Astrocyte of the spinal cord (primary cell): ENCODE results near the gene ATG9A.
A peak's percentile ranks its signal among the peaks of the same experiment; 100 is the strongest.
"Not testable (repeated sequence)": the region's sequence is repeated elsewhere in the genome, so short reads cannot be mapped to it uniquely, and the experiment has no call there.

Experiments
- DNase-seq: peaks from one replicate; pipeline ENCODE4 v3.0.0; 2011; ENCODE audit warnings: low read depth, low spot score
- H3K4me3 ChIP-seq: 2 replicates; pipeline ENCODE4 v1.5.1; 2011; ENCODE audit warnings: low read depth, mild to moderate bottlenecking, low read length, moderate library complexity
- in situ Hi-C: cut with HindIII; loops from 2 replicates; pipeline ENCODE4 v1.10.0; 2017; ENCODE audit warnings: low sequenced_read_pairs
- TF ChIP-seq, protein P1 (sequence below): IDR thresholded peaks from 2 replicates; pipeline ENCODE4 v1.5.1; 2012; ENCODE audit warnings: low read depth, mild to moderate bottlenecking, low read length, inconsistent platforms

ATG9A gene

DNA sequence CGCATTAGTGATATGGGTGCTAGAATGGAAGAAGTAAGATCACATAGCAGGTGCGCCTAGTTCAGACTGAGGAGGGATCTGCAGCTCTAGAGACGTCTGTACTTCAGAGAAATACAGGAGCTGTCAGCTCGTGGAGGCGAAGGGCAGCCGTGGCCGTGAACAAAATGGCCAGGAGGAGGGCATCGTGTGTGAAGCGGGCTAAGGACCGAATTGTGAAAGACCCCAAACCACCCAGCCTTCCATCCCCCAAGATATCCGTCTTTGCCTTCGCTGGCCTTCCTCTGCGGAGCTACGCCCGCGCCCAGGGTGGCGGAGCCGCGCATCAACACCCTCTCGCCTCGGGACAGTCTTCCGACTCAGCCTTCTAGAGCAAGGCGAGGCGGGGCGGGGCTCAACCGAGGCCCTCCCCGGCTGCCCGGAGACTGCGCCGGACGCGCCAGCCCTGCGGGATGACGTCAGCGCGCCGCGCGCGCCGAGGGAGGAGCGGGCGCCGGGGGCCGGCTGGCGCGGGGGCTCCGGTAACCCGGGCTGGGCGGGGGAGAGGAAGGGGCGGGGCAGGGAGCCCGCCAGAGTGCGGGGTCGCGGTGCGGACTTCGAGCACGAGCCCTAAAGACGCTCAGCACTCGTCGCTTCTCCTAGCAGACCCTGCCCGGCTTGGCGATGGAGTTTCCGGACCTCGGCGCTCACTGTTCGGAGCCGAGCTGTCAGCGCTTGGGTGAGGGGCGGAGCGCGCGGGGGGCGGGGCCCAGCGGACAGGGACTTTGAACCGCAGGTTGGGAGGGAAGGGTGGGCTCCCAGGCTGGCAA is 22.9 kb downstream of the ATG9A start, which contains the start of gene ZFAND2B:
Gene ZFAND2B, plus strand, starts transcription at position 455 of the 806 bp plus-strand sequence. Its CDS starts 206 bp downstream, at position 661.
- TF ChIP-seq, protein P1, sequence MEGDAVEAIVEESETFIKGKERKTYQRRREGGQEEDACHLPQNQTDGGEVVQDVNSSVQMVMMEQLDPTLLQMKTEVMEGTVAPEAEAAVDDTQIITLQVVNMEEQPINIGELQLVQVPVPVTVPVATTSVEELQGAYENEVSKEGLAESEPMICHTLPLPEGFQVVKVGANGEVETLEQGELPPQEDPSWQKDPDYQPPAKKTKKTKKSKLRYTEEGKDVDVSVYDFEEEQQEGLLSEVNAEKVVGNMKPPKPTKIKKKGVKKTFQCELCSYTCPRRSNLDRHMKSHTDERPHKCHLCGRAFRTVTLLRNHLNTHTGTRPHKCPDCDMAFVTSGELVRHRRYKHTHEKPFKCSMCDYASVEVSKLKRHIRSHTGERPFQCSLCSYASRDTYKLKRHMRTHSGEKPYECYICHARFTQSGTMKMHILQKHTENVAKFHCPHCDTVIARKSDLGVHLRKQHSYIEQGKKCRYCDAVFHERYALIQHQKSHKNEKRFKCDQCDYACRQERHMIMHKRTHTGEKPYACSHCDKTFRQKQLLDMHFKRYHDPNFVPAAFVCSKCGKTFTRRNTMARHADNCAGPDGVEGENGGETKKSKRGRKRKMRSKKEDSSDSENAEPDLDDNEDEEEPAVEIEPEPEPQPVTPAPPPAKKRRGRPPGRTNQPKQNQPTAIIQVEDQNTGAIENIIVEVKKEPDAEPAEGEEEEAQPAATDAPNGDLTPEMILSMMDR: no peak
- peak within 1 kb of the TSS; percentile 71 for H3K4me3 ChIP-seq
- DNase-seq: peak; percentile 94
- in situ Hi-C loops: no loop called here

DNA sequence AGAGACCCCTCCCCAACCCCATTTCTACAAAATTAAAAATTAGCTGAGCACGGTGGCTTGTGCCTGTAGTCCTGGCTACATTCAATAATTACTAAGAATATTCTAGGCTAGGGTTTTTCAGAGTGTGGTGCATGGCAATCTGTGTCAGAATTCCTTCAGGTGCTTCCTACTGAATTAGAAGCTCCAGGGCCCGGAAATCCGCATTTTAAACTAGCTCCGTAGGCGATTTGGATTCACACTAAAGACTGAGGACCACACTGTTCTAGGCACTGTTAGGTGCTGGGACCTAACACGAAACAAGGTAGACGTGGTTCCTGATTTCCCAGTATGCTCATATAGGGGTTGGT is 23.5 kb downstream of the ATG9A start:
- peak overlapping the region; percentile 67 for H3K4me3 ChIP-seq
- in situ Hi-C loops: no loop called here
- no peak for DNase-seq
- TF ChIP-seq, protein P1: no peak

DNA sequence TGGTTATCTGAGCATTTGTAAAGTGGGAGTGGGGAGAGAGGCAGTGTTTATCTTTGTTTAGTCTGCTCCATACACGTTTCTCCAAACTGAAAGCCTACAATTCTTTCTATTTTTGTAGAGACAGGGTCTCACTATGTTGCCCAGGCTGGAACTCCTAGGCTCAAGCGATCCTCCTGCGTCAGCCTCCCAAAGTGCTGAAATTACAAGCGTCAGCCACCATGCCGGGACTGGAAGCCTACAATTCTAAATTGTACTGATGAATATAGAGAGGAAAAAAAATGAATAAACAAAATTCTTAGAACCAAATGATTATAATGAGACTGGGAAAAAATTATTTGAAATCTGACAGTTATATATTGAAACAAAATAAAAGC is 24.3 kb downstream of the ATG9A start:
- TF ChIP-seq, protein P1: no peak
- in situ Hi-C loops: no loop called here
- DNase-seq: no peak
- H3K4me3 ChIP-seq: no peak overlapping the region

DNA sequence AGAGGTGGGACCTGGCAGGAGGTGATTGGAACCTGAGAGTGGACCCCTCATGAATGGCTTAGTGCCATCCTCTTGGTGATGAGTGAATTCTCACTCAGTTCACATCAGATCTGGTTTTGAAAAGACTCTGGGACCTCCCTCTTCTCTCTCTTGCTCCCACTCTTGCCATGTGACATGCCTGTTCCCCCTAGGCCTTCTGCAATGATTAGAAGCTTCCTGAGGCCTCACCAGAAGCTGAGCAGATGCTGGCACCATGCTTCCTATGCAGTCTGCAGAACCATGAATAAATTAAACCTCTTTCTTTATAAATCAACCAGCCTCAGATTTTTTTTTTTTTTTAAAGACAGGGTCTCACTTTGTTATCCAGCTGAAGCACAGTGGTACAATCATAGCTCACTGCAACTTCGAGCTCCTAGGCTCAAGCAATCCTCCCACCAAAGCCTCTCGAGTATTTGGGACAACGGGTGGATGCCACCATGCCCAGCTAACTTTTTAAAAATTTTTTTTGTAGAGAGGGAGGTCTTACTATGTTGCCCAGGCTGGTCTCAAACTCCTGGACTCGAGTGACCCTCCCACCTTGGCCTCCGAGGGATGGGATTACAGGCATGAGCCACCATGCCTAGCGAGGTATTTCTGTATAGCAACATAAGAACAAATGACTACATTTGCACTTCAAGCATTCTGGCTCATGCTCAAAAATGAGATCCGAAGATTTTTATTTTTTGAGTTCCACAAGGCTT is 24.8 kb downstream of the ATG9A start:
- TF ChIP-seq, protein P1: no peak
- in situ Hi-C loops: no loop called here
- no peak for DNase-seq
- no peak overlapping the region for H3K4me3 ChIP-seq

DNA sequence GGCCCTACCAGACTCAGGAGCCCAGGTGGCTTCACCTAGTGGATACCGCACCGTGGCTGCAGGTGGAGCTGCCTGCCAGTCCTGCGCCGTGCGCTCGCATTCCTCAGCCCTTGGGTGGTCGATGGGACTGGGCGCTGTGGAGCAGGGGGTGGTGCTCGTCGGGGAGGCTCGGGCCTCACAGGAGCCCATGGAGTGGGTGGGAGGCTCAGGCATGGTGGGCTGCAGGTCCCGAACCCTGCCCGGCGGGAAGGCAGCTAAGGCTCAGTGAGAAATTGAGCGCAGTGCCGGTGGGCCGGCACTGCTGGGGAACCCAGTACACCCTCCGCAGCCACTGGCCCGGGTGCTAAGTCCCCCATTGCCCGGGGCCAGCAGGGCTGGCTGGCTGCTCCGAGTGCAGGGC is 28.1 kb downstream of the ATG9A start:
- in situ Hi-C loops: not testable (repeated sequence)

DNA sequence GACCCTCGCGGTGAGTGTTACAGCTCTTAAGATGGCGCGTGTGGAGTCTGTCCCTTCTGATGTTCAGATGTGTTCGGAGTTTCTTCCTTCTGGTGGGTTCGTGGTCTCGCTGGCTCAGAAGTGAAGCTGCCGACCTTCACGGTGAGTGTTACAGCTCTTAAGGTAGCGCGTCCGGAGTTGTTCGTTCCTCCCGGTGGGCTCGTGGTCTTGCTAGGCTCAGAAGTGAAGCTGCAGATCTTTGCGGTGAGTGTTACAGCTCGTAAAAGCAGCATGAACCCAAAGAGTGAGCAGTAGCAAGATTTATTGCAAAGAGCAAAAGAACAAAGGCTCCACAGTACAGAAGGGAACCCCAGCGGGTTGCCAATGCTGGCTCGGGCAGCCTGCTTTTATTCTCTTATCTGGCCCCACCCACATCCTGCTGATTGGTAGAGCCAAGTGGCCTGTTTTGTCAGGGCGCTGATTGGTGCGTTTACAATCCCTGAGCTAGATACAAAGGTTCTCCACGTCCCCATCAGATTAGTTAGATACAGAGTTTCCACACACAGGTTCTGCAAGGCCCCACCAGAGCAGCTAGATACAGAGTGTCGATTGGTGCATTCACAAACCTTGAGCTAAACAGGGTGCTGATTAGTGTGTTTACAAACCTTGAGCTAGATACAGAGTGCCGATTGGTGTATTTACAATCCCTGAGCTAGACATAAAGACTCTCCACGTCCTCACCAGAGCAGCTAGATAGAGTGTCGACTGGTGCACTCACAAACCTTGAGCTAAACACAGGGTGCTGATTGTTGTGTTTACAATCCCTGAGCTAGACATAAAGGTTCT is 28.7 kb downstream of the ATG9A start:
- H3K4me3 ChIP-seq, in situ Hi-C loops: not testable (repeated sequence)
- peak; percentile 38 for DNase-seq

More for the DNA sequence above, 28.1 kb downstream of the ATG9A start:
- not testable (repeated sequence) for H3K4me3 ChIP-seq, DNase-seq

DNA sequence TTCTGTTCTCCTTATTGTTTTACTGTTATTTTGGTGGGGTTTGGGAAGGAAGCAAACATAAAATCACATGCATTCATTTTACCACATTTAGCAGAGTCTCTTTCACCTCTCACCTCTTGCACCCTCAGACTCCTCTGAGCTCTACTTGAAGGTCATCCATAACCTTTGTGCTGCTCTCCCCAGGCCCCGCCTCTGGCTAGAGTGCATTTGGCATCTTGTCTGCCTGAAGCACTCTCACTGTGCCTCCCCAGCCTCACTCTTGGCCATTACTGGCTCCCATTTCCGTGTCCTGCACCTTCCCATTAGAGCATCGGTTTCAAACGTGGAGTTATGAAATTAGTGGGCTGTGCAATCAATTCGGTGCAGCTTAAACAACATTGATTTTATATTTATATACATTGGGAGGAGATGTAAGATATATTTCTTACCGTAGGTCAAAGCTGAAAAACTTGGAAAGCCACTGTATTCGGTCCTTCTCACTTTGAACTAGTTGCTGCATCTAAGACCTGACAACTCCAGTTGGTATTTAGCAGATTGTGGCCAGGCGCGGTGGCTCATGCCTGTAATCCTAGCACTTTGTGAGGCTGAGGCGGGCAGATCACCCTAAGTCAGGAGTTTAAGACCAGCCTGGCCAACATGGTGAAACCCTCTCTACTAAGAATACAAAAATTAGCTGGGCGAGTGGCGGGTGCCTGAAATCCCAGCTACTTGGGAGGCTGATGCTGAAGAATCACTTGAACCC is 29.8 kb downstream of the ATG9A start:
- H3K4me3 ChIP-seq: no peak overlapping the region
- in situ Hi-C loops: no loop called here
- TF ChIP-seq, protein P1: no peak
- DNase-seq: no peak
